Ovary (tissue), 9 donors: Measurements from ENCODE around the gene CLOCK. TPM values are rescaled to one million over a fixed set of nuclear protein-coding genes. Genes with fewer than 3 reads are reported as not detected.

Experiments
- DNase-seq, 5 donors: peaks; one replicate each; pipeline ENCODE4 v3.0.0-alpha.2; 2019 to 2020
- H3K27ac ChIP-seq, 2 donors: fragments of 200-600 bp; one replicate each; pipeline versions ENCODE4 v1.5.1 to v1.8.0; 2019 to 2022
- H3K27me3 ChIP-seq: fragments of 200-600 bp; one replicate; pipeline ENCODE4 v1.8.0; 2022
- H3K36me3 ChIP-seq: fragments of 200-600 bp; sonication (generic); one replicate; pipeline ENCODE4 v1.5.1; 2019
- H3K4me1 ChIP-seq: one replicate; pipeline ENCODE4 v1.8.1; 2013; ENCODE audit warnings: mild to moderate bottlenecking, moderate library complexity; ENCODE audit not compliant: insufficient read depth
- H3K4me3 ChIP-seq: fragments of 200-600 bp; sonication (generic); one replicate; pipeline ENCODE4 v1.5.1; 2017
- H3K9me3 ChIP-seq, 2 donors: fragments of 200-600 bp in 1 of 2; sonication (generic) in 1 of 2; one replicate each; pipeline versions ENCODE4 v1.5.1 to v1.8.1; 2013 to 2019; ENCODE audit warnings: mild to moderate bottlenecking in 1 of 2, moderate library complexity in 1 of 2
- EP300 ChIP-seq: sonication (generic); formaldehyde crosslinking; IDR thresholded peaks from one replicate; pipeline ENCODE4 v1.6.1; 2017; ENCODE audit warnings: antibody characterized with exemption
- POLR2A ChIP-seq: fragments of 450-650 bp; IDR thresholded peaks from one replicate; pipeline ENCODE4 v1.6.1; 2017; ENCODE audit warnings: antibody characterized with exemption, mild to moderate bottlenecking, moderate library complexity
- WGBS, 3 donors: extraction: QIAGEN DNeasy Blood & Tissue Kit in 1 of 3; methylation state at CpG; one replicate each; pipeline versions ENCODE4 v1.1.5 to v1.1.7; 2013 to 2017; 5-methylcytosine and 5-hydroxymethylcytosine counted together
- intact Hi-C, 4 donors: fragments of 100-400 bp; cut with DNase I; formaldehyde crosslinking; loops; one replicate each; pipeline versions ENCODE4 v1.11.0 to v1.15.1; 2022 to 2023
- polyA plus RNA-seq, 2 donors: library from polyadenylated mRNA; stranded (reverse); fragments of 200-250 nt in 1 of 2; fragments of 350-450 nt in 1 of 2; fragmentation: Illumina TruSeq in 1 of 2; extraction: RNeasy Lipid Tissue Mini Kit (QIAGEN cat#74804) in 1 of 2; gene quantifications; one replicate each; pipeline ENCODE4 v1.2.3, GENCODE V29; 2013 to 2014
- total RNA-seq, 7 donors: library from RNA; depleted of rRNA in 2 of 7; stranded (reverse); fragments of >200 nt in 2 of 7; fragmentation: NEBNext Ultra II Directional in 3 of 7; extraction: Animal tissue kit (Norgen Biotek cat#: 25700) in 3 of 7; gene quantifications; one replicate each; pipeline versions ENCODE4 v1.1.0 to v1.2.4, GENCODE V29; 2016 to 2023
- TF ChIP-seq, protein P1 (sequence below), 3 donors: fragments of 450-650 bp in 2 of 3; fragments of 200-600 bp in 1 of 3; IDR thresholded peaks; one replicate each; pipeline versions ENCODE4 v1.5.1 to v1.8.0; 2016 to 2022; ENCODE audit warnings: antibody characterized with exemption in 3 of 3, mild to moderate bottlenecking in 1 of 3
- donor health status: DM: no; HTN: no; CAD: no; lungs with moderate emphysema.
- donor health status: DM: no; HTN: no; CAD: no.
- donor health status: Bipolar disorder and iron deficiency.
- donor health status: DM: yes; HTN: yes; CAD: no.
- donor health status: DM: no; HTN: no; CAD: no.
- donor health status: DM: yes; HTN: yes; CAD: no.

The CLOCK gene
- total and polyA plus RNA-seq, 9 donors = 5.4 to 36.4 (median 27.5) TPM

DNA sequence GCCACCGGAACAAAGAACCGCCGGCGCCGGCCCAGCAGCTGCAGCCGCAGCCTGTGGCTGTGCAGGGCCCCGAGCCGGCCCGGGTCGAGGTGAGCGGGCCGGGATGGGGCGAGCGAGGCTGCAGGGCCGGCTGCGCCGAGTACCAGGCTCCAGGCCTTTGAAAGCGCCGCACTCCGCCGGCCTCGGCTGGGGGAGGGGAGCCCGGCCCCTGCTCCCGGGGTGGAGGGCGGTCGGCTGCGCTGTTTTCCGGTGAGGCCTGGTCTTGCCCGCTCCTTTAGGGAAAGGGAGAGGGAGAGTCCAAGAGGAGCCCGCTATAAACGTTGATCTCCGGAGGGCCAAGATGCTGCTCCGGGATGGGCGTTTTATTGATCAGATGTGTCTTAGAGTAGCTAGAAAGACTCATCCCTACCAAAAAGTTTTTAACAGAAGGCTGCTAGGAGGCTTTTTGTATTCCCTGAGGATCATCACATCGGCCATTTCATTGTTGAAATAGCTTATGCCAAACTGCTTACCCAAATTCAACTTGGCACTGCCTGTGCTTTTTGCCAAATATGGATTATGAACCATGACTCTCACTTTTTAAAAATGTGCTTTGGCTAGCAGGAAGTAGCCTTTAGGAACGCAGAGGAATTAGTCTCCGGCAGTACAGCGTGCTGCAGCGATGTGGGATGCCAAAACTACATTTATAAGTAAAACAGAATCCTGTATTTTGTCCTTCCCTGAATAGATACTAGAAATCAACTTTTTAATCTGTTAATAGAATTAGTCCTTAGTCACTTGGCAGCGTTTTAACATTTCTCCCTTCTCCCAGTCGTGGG is 150.2 kb downstream of the CLOCK start:
- 0% methylated on average over 36 to 41 of the region's 41 CpGs for WGBS, 3 donors
- intact Hi-C loops = loop anchor here in 1 of 4 donors (2.0 to 5.0 kb wide), 2 partner anchors 49 to 150 kb away; partner anchors contain the start of genes CLOCK and SRD5A3
- peak; percentile 60 to 76 (median 70) for DNase-seq
- Histone ChIP-seq H3K9me3 (no peaks in the 10 kb centered on the region), H3K27me3 (no peaks in the 10 kb centered on the region), H3K27ac (peak overlapping the region; percentile 92 to 95), H3K4me1 (peaks cover 5% of the 10 kb centered on the region), H3K4me3 (peak overlapping the region; percentile 85), H3K36me3 (no peaks in the 10 kb centered on the region)
- TF ChIP-seq EP300 = no peak
- no peak for TF ChIP-seq POLR2A
- TF ChIP-seq, protein P1, sequence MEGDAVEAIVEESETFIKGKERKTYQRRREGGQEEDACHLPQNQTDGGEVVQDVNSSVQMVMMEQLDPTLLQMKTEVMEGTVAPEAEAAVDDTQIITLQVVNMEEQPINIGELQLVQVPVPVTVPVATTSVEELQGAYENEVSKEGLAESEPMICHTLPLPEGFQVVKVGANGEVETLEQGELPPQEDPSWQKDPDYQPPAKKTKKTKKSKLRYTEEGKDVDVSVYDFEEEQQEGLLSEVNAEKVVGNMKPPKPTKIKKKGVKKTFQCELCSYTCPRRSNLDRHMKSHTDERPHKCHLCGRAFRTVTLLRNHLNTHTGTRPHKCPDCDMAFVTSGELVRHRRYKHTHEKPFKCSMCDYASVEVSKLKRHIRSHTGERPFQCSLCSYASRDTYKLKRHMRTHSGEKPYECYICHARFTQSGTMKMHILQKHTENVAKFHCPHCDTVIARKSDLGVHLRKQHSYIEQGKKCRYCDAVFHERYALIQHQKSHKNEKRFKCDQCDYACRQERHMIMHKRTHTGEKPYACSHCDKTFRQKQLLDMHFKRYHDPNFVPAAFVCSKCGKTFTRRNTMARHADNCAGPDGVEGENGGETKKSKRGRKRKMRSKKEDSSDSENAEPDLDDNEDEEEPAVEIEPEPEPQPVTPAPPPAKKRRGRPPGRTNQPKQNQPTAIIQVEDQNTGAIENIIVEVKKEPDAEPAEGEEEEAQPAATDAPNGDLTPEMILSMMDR (IDR thresholded peaks at IDR 0.05) = no peak

DNA sequence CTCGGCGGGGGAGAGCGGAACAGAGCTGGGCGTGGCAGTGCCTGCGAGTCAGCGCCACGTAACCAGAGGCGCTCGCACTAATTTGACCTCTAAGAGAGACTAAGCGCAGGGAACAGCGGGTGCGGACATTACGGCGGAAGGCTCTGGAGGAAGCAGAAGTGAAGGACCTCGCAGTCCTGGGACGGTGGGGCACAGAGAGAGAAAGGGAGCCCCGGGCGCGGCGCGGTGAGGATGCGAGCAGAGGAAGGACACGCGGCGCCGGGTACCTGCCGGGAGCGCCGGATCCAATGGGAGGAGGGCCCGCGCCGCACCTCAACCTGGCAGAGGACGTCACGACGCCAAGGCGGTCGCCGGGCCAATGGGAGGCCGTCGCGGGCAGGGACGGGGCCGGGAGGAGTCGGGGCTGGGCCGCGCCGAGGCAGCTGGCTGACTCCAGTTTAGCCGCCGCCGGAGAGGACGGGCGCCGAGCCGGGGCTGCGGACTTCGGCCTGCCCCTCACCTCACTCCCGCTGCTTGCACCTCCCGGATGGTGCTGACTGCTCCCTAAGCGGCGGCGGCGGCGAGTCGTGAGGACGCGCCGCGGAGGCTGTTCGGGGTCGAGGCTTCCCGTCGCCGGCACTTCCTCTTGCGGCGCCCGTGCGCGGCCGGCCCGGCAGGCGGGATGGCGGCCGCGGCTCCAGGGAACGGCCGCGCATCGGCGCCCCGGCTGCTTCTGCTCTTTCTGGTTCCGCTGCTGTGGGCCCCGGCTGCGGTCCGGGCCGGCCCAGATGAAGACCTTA is 151.0 kb downstream of the CLOCK start, which contains the start of gene TMEM165:
Gene TMEM165, plus strand, starts transcription at position 429 of the 779 bp plus-strand sequence. Its CDS starts 233 bp downstream, at position 662.
- 0 to 1% (median 0%) methylated on average over 64 to 95 of the region's 95 CpGs for WGBS, 3 donors
- Histone ChIP-seq H3K4me3 (peak within 1 kb of the TSS; percentile 85), H3K27me3 (no peaks in the 10 kb centered on the region), H3K9me3 (no peaks in the 10 kb centered on the region), H3K27ac (peak within 1 kb of the TSS; percentile 92 to 95), H3K36me3 (no peaks in the 10 kb centered on the region), H3K4me1 (peaks cover 5% of the 10 kb centered on the region)
- DNase-seq = peak; percentile 88 to 91 (median 89)
- TF ChIP-seq, protein P1 (IDR thresholded peaks at IDR 0.05) = peak in 1 of 3 donors; percentile 11
- TF ChIP-seq EP300 (peak; percentile 32), POLR2A (peak; percentile 90)
- intact Hi-C loops = loop anchor here in 2 of 4 donors (2.0 to 5.0 kb wide), 3 partner anchors 48 to 153 kb away; partner anchors contain the start of genes CLOCK (in 1 of the 2) and SRD5A3 (in 1 of the 2)

DNA sequence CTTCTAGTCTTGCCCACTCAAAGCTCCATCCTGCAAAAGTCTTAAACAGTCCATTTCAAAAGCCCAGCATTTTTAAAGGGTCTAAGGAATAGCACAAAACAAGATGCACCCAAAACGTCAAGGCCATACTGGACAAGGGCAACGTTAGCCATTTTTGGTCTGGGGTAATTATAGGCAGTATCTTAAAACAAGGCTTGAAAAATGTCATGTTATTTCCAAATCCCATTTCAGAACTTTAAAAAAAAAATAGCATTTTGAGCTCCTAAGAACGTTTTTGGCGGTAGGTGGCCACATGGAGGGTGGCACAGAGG is 151.5 kb downstream of the CLOCK start:
- Histone ChIP-seq H3K27ac (peak overlapping the region; percentile 92 to 95), H3K36me3 (no peaks in the 10 kb centered on the region), H3K27me3 (no peaks in the 10 kb centered on the region), H3K4me3 (peak overlapping the region; percentile 85), H3K9me3 (no peaks in the 10 kb centered on the region), H3K4me1 (peaks cover 5% of the 10 kb centered on the region)
- TF ChIP-seq, protein P1 (IDR thresholded peaks at IDR 0.05) = no peak
- no peak for TF ChIP-seq POLR2A
- no peak for TF ChIP-seq EP300
- 0% methylated on average over 4 of the region's 4 CpGs for WGBS, 3 donors
- no peak for DNase-seq
- intact Hi-C loops = loop anchor here in 2 of 4 donors (2.0 to 5.0 kb wide), 2 partner anchors 48 to 154 kb away; partner anchors contain the start of gene SRD5A3 (in 1 of the 2)
